Cardiac fibroblast (primary cell): ENCODE results near the gene MMRN1.

ENCODE experiments used
- DNase-seq, 2 donors: peaks; one replicate each; pipeline versions ENCODE4 v3.0.0 to v3.0.0-alpha.2; 2010; ENCODE audit warnings: low read depth in 2 of 2
- H3K4me3 ChIP-seq, 2 donors: replicated peaks in 1 of 2; 1 replicate in 1 of 2; 2 replicates in 1 of 2; pipeline ENCODE4 v1.5.1; 2011; ENCODE audit warnings: low read depth in 2 of 2, low read length in 2 of 2, mild to moderate bottlenecking in 2 of 2, moderate library complexity in 1 of 2
- TF ChIP-seq, protein P1 (sequence below): IDR thresholded peaks from one replicate; pipeline ENCODE4 v1.5.1; 2011; ENCODE audit warnings: low read depth, mild to moderate bottlenecking, low read length, inconsistent platforms

Gene MMRN1

DNA sequence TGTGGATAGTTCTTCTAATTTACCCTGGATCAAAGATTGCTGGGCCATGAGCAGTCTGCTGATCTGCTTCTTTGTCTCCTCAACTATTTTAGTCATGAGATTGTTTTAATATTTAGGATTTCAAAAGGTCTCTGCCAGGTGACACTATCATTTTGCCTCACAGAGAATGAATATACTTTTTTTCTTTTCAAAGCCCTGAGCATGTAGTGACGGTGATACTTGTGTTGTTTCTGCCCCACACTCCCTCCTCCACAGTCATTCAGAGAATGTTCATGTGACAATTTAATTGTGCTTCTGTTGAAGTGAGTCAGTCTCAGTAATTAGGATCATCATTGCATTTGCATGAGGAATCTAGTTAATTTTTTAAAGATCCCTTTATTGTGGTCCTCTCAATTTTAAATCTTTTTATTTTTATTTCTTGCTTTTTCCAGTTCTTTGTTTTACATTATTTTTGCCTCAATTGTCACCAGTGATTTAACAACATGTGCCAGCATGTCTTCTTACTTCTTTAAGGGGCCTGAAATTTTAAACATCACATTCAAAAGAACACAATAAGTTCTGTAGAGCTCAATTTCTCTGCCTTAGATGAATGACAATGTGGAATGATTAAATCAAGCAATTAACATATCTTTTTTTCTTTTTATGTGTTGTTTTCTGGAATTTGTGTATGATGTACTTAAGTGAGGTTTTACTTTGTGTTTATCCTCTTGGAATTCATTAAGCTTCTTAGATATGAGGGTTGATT is 12.3 kb downstream of the MMRN1 start:
- no peak for DNase-seq
- TF ChIP-seq, protein P1, sequence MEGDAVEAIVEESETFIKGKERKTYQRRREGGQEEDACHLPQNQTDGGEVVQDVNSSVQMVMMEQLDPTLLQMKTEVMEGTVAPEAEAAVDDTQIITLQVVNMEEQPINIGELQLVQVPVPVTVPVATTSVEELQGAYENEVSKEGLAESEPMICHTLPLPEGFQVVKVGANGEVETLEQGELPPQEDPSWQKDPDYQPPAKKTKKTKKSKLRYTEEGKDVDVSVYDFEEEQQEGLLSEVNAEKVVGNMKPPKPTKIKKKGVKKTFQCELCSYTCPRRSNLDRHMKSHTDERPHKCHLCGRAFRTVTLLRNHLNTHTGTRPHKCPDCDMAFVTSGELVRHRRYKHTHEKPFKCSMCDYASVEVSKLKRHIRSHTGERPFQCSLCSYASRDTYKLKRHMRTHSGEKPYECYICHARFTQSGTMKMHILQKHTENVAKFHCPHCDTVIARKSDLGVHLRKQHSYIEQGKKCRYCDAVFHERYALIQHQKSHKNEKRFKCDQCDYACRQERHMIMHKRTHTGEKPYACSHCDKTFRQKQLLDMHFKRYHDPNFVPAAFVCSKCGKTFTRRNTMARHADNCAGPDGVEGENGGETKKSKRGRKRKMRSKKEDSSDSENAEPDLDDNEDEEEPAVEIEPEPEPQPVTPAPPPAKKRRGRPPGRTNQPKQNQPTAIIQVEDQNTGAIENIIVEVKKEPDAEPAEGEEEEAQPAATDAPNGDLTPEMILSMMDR, result no peak
- H3K4me3 ChIP-seq, result no peak overlapping the region

DNA sequence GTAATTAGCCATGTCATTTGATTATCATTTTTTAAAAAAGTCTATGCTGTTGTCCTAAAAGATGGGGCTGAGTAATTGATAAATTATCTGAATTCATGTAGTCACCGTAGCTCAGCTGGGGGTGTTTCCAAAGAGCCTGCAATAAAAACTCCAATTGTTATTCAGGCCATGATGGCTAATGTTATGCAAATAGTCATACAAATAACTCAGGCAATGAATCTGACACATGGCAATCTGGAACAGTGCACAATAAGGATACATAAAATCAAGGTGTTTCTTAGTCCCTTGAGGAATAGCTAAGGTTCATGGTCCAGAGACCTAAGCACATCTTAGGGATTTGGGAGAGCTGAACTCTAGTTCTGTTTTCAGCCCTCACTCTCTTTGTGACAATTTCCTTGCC is 15.2 kb downstream of the MMRN1 start:
- DNase-seq, result no peak
- no peak overlapping the region for H3K4me3 ChIP-seq
- TF ChIP-seq, protein P1, result no peak

DNA sequence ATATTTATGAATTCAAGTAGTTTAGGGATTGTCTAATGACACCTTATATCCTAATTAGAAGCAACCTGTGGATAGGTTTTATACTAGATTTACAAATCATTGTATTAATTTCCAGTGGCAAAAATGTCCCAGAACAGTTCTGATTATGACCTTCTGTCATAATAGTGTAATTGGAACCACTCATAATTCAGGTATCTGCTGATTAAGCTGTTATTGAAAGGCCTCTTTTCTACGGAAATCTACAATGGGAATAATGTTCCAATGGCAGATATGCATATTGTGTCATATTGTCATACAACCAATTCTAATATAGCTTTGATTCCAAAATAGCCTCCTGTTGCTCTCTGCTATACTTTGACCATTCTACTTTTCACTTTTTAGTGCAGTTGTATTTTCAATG is 19.0 kb downstream of the MMRN1 start:
- no peak overlapping the region for H3K4me3 ChIP-seq
- TF ChIP-seq, protein P1, result no peak

DNA sequence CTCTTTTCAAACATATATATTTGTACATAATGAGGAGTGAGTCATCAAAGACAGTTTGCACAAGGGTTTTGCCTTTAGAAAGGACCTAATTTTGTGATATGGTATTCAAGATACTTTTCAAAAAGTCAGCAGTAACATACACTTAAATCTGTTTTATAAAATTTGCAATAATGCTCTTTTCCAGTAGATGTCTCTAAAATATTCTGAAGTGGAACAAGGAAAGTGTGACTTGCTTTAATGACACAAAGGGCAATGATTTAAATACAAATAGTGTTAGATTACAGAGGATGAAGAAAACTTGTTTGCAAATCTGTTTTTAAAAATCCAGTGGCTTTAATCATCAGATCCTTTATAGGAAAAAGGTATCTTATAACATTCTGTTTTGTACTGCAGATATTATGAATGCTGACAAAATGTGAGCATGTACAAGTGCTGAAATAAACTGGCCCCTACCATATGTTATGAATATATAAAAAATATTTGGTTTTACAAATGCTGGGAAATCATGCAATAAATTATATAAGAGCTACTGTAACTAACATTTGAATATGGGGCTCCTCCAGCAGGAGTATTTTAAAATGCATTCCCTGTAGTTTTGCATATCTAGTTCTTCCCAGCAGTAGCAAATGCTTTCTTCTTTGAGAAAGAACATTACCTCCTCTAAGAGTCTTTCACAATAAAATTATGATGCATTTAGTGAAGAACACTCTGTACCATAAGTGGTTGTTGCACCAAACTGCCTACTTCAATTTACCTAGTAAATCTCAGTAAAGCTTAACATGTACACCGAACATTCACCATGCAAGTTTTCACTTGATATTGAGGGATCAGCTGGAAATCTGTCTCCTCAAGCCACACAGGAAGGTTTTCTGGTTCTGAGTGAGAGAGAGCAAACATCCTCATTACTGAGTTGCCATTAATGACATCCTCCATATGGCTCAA is 20.2 kb downstream of the MMRN1 start:
- TF ChIP-seq, protein P1, result no peak
- DNase-seq, result no peak
- H3K4me3 ChIP-seq, result no peak overlapping the region

More for the DNA sequence above, 19.0 kb downstream of the MMRN1 start:
- no peak for DNase-seq

DNA sequence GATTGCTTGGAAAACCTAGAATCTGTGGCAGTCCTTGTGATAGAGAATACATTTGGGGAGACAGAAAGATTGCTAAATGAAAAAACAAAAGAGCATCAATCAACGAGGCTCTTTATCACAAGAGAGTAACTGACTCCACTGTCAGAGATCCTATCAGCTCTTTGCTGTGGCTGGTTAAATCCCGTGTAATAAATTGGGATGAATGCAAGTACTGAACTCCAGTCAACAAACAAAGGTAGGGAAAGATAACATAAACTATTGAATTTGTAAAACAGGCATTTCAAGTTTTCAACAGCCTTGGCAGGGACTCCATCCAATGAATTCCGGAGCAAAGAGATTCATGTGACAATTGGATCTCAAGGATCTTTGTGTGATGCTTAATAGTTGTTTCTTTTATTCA is 21.3 kb downstream of the MMRN1 start:
- TF ChIP-seq, protein P1, result no peak
- no peak overlapping the region for H3K4me3 ChIP-seq
- DNase-seq, result no peak

DNA sequence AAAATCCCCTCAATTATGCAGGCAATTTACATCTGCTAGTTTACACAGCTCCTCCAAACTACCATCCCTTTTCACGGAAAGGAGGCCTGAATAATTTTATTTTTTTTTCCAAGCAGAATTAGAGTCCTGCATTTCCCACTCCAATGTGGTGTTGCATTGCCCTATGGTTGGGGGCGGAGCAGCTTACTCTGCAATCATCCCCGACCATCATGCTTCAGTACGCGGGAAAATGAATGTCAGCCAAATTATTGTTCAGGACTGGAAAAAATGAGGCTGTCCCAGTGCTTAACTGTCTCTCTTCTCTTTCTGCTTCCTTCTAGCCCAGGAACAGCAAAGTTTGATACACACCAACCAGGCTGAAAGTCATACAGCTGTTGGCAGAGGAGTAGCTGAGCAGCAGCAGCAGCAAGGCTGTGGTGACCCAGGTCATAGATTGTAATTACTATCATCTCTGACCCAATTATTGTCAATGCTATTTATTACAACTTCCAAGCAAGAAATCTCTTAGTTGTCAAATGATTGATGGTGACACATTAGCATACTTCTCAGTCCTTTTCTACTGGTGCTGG is 28.3 kb downstream of the MMRN1 start:
- no peak overlapping the region for H3K4me3 ChIP-seq
- TF ChIP-seq, protein P1, result no peak
- no peak for DNase-seq
